HUES64 (cell line): ENCODE results near the gene ZBED1.
"Not testable (repeated sequence)": the region's sequence is repeated elsewhere in the genome, so short reads cannot be mapped to it uniquely, and the experiment has no call there.

Source experiments
- H3K27ac ChIP-seq: 2 replicates; pipeline ENCODE4 v1.7.0; 2013; ENCODE audit warnings: low read depth, low read length, inconsistent platforms
- H3K27me3 ChIP-seq: 2 replicates; pipeline ENCODE4 v1.6.1; 2013; ENCODE audit warnings: mild to moderate bottlenecking, low read length; ENCODE audit not compliant: insufficient read depth
- H3K36me3 ChIP-seq: 2 replicates; pipeline ENCODE4 v1.6.1; 2013; ENCODE audit warnings: mild to moderate bottlenecking, low read length; ENCODE audit not compliant: insufficient read depth
- H3K4me1 ChIP-seq: 2 replicates; pipeline ENCODE4 v1.6.1; 2013; ENCODE audit warnings: mild to moderate bottlenecking, low read length, moderate library complexity; ENCODE audit not compliant: insufficient read depth
- H3K4me3 ChIP-seq: 2 replicates; pipeline ENCODE4 v1.5.1; 2013; ENCODE audit warnings: mild to moderate bottlenecking, low read length, moderate library complexity
- H3K9ac ChIP-seq: 2 replicates; pipeline ENCODE4 v1.6.1; 2013; ENCODE audit warnings: mild to moderate bottlenecking, low read depth, low read length
- H3K9me3 ChIP-seq: 2 replicates; pipeline ENCODE4 v1.6.1; 2013; ENCODE audit warnings: low read depth, low read length; ENCODE audit not compliant: insufficient read depth
- WGBS: fragments of 150-250, 120-280 bp; methylation state at CpG from one replicate; pipeline ENCODE4 v1.1.7; 2013; ENCODE audit warnings: missing lambda C conversion rate; 5-methylcytosine and 5-hydroxymethylcytosine counted together

ZBED1 gene

GRCh38 chrX:2538031-2538757, 37.4 kb upstream of the ZBED1 start:
- Histone ChIP-seq H3K9me3 (no peaks in the 10 kb centered on the region), H3K4me3 (no peak overlapping the region), H3K9ac (peak overlapping the region; percentile 38; the same call in 1 of the 2 replicates), H3K27me3 (no peaks in the 10 kb centered on the region), H3K36me3 (no peaks in the 10 kb centered on the region), H3K4me1 (peaks cover 4% of the 10 kb centered on the region; the same call in 1 of the 2 replicates), H3K27ac (no peak overlapping the region; the same call in 1 of the 2 replicates)
- 91% methylated on average over 15 of the region's 15 CpGs for WGBS

- Histone ChIP-seq H3K9me3 (no peaks in the 10 kb centered on the region), H3K4me3 (no peak overlapping the region), H3K36me3 (no peaks in the 10 kb centered on the region), H3K27ac (no peak overlapping the region), H3K9ac (no peak overlapping the region), H3K27me3 (no peaks in the 10 kb centered on the region), H3K4me1 (peaks cover 4% of the 10 kb centered on the region; the same call in 1 of the 2 replicates)
- WGBS: 92% methylated on average over 5 of the region's 5 CpGs
These were observed 36.2 kb upstream of the ZBED1 start for GRCh38 chrX:2536974-2537373.

- Histone ChIP-seq H3K27me3 (no peaks in the 10 kb centered on the region), H3K9ac (no peak overlapping the region), H3K9me3 (no peaks in the 10 kb centered on the region), H3K27ac (no peak overlapping the region), H3K36me3 (no peaks in the 10 kb centered on the region), H3K4me3 (no peak overlapping the region), H3K4me1 (peaks cover 4% of the 10 kb centered on the region; the same call in 1 of the 2 replicates)
- 97% methylated on average over 6 of the region's 7 CpGs for WGBS
These were observed 35.4 kb upstream of the ZBED1 start for GRCh38 chrX:2536141-2536540.

GRCh38 chrX:2534261-2535021, 33.7 kb upstream of the ZBED1 start:
- not testable (repeated sequence) for H3K27ac ChIP-seq, H3K4me1 ChIP-seq, H3K9ac ChIP-seq, H3K36me3 ChIP-seq, H3K9me3 ChIP-seq, H3K4me3 ChIP-seq, H3K27me3 ChIP-seq
- 59% methylated on average over 3 of the region's 5 CpGs for WGBS

GRCh38 chrX:2533424-2533823, 32.6 kb upstream of the ZBED1 start:
- no peak overlapping the region for H3K27ac ChIP-seq
- WGBS: 94% methylated on average over 8 of the region's 8 CpGs
- no peak overlapping the region for H3K9ac ChIP-seq
- no peaks in the 10 kb centered on the region for H3K27me3 ChIP-seq
- H3K9me3 ChIP-seq: no peaks in the 10 kb centered on the region
- H3K36me3 ChIP-seq: no peaks in the 10 kb centered on the region
- H3K4me3 ChIP-seq: no peak overlapping the region
- peaks cover 4% of the 10 kb centered on the region; the same call in 1 of the 2 replicates for H3K4me1 ChIP-seq

GRCh38 chrX:2526390-2526789, 25.6 kb upstream of the ZBED1 start:
- Histone ChIP-seq H3K4me3 (no peak overlapping the region), H3K4me1 (peaks cover 4% of the 10 kb centered on the region; the same call in 1 of the 2 replicates), H3K27me3 (no peaks in the 10 kb centered on the region), H3K9me3 (no peaks in the 10 kb centered on the region), H3K9ac (no peak overlapping the region), H3K27ac (no peak overlapping the region), H3K36me3 (no peaks in the 10 kb centered on the region)
- WGBS: 94% methylated on average over 10 of the region's 10 CpGs

- Histone ChIP-seq H3K36me3 (no peaks in the 10 kb centered on the region), H3K4me3 (no peak overlapping the region), H3K9ac (no peak overlapping the region), H3K27me3 (no peaks in the 10 kb centered on the region), H3K4me1 (peaks cover 4% of the 10 kb centered on the region; the same call in 1 of the 2 replicates), H3K9me3 (no peaks in the 10 kb centered on the region), H3K27ac (peak overlapping the region; percentile 68; the same call in 1 of the 2 replicates)
- WGBS: 31% methylated on average over 6 of the region's 6 CpGs
These were observed 23.1 kb upstream of the ZBED1 start for GRCh38 chrX:2523911-2524310.

GRCh38 chrX:2521927-2522386, 21.2 kb upstream of the ZBED1 start:
- Histone ChIP-seq H3K27ac (no peak overlapping the region), H3K36me3 (no peaks in the 10 kb centered on the region), H3K9ac (no peak overlapping the region), H3K27me3 (no peaks in the 10 kb centered on the region), H3K4me3 (no peak overlapping the region), H3K4me1 (peaks cover 4% of the 10 kb centered on the region; the same call in 1 of the 2 replicates), H3K9me3 (no peaks in the 10 kb centered on the region)
- WGBS: 90% methylated on average over 4 of the region's 6 CpGs

GRCh38 chrX:2521092-2521926, 20.5 kb upstream of the ZBED1 start:
- no peak overlapping the region for H3K9ac ChIP-seq
- H3K4me3 ChIP-seq: no peak overlapping the region
- H3K27ac ChIP-seq: no peak overlapping the region
- H3K27me3 ChIP-seq: no peaks in the 10 kb centered on the region
- H3K36me3 ChIP-seq: no peaks in the 10 kb centered on the region
- no peaks in the 10 kb centered on the region for H3K9me3 ChIP-seq
- 58% methylated on average over 12 of the region's 15 CpGs for WGBS
- H3K4me1 ChIP-seq: peaks cover 4% of the 10 kb centered on the region; the same call in 1 of the 2 replicates

GRCh38 chrX:2520539-2520938, 19.8 kb upstream of the ZBED1 start:
- H3K4me3 ChIP-seq: no peak overlapping the region
- H3K27me3 ChIP-seq: no peaks in the 10 kb centered on the region
- H3K9me3 ChIP-seq: no peaks in the 10 kb centered on the region
- no peaks in the 10 kb centered on the region for H3K36me3 ChIP-seq
- no peak overlapping the region for H3K27ac ChIP-seq
- H3K9ac ChIP-seq: no peak overlapping the region
- peaks cover 4% of the 10 kb centered on the region; the same call in 1 of the 2 replicates for H3K4me1 ChIP-seq
- WGBS: 97% methylated on average over 8 of the region's 8 CpGs
